C4-2B (cell line): Measurements from ENCODE around the gene DDX6.

Source experiments
- ZFX ChIP-seq: fragments of 450-650 bp; IDR thresholded peaks from 2 replicates; pipeline ENCODE4 v1.6.1; 2017
- TF ChIP-seq, protein P1 (sequence below): fragments of 450-650 bp; conservative IDR thresholded peaks from 2 replicates; pipeline ENCODE4 v1.5.1; 2017; ENCODE audit warnings: mild to moderate bottlenecking

DNA sequence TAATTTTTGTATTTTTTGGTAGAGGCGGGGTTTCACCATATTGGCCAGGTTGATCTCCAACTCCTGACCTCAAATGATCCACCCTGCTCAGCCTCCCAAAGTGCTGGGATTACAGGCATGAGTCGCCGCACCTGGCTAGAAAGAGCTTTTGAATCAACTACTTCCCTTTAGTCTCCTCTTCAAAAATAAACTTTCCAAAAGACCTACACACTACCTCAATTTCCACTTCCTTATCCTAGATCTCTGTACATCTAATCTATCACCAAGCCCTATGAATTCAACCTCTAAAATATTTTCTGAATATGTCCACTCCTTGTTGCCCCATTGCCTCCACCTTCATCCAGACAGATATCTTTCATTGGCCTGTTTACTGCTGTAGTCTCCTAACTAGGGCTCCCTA is 13.1 kb upstream of the DDX6 start:
- TF ChIP-seq ZFX, result no peak
- TF ChIP-seq, protein P1, sequence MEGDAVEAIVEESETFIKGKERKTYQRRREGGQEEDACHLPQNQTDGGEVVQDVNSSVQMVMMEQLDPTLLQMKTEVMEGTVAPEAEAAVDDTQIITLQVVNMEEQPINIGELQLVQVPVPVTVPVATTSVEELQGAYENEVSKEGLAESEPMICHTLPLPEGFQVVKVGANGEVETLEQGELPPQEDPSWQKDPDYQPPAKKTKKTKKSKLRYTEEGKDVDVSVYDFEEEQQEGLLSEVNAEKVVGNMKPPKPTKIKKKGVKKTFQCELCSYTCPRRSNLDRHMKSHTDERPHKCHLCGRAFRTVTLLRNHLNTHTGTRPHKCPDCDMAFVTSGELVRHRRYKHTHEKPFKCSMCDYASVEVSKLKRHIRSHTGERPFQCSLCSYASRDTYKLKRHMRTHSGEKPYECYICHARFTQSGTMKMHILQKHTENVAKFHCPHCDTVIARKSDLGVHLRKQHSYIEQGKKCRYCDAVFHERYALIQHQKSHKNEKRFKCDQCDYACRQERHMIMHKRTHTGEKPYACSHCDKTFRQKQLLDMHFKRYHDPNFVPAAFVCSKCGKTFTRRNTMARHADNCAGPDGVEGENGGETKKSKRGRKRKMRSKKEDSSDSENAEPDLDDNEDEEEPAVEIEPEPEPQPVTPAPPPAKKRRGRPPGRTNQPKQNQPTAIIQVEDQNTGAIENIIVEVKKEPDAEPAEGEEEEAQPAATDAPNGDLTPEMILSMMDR, result no peak
